SK-N-MC (cell line): Measurements from ENCODE around the gene CREB5.

Experiments used
- DNase-seq: peaks from one replicate; pipeline ENCODE4 v3.0.0-alpha.2; 2011; ENCODE audit warnings: low read depth, low spot score
- H3K27ac ChIP-seq: fragments of 200-600 bp; sonication (generic); 2 replicates; pipeline ENCODE4 v1.5.1; 2016; ENCODE audit warnings: mixed run types
- H3K36me3 ChIP-seq: fragments of 200-600 bp; sonication (generic); 2 replicates; pipeline ENCODE4 v1.6.1; 2017; ENCODE audit warnings: antibody characterized with exemption, low read length, mixed read lengths; ENCODE audit not compliant: insufficient read depth
- H3K4me3 ChIP-seq: fragments of 200-600 bp; sonication (generic); 2 replicates; pipeline ENCODE4 v1.5.1; 2016
- H3K9ac ChIP-seq: fragments of 200-600 bp; sonication (generic); 2 replicates; pipeline ENCODE4 v1.8.0; 2017; ENCODE audit warnings: mixed run types, mixed read lengths; ENCODE audit not compliant: insufficient read length
- H3K9me3 ChIP-seq: fragments of 200-600 bp; sonication (generic); 2 replicates; pipeline ENCODE4 v1.6.1; 2017; ENCODE audit warnings: low read depth, mild to moderate bottlenecking, antibody characterized with exemption, low read length, moderate library complexity, mixed read lengths
- EZH2 ChIP-seq: fragments of 200-600 bp; sonication (generic); IDR thresholded peaks from one replicate; pipeline ENCODE4 v1.6.1; 2017; ENCODE audit warnings: antibody characterized with exemption
- FOXP2 ChIP-seq: optimal IDR thresholded peaks from 2 replicates; pipeline ENCODE3; 2011; ENCODE audit warnings: mild to moderate bottlenecking, moderate library complexity; ENCODE audit not compliant: insufficient read depth; ENCODE audit errors: extremely low read length, control extremely low read depth
- POLR2AphosphoS5 ChIP-seq: IDR thresholded peaks from 2 replicates; pipeline ENCODE4 v1.6.1; 2012; ENCODE audit warnings: mild to moderate bottlenecking, low read depth, low read length, borderline replicate concordance

The CREB5 gene

GRCh38 chr7:28708033-28708951 is 296.0 kb downstream of the CREB5 start:
- peak overlapping the region; percentile 82 for H3K4me3 ChIP-seq
- H3K9me3 ChIP-seq = no peaks in the 10 kb centered on the region
- peak overlapping the region; percentile 73 for H3K27ac ChIP-seq
- peak overlapping the region; percentile 24 for H3K9ac ChIP-seq
- DNase-seq = peak; percentile 34
- no peak for TF ChIP-seq POLR2AphosphoS5
- TF ChIP-seq EZH2 = no peak
- no peak for TF ChIP-seq FOXP2
- H3K36me3 ChIP-seq = no peaks in the 10 kb centered on the region

GRCh38 chr7:28709748-28710147 is 297.4 kb downstream of the CREB5 start:
- H3K27ac ChIP-seq = no peak overlapping the region
- H3K36me3 ChIP-seq = no peaks in the 10 kb centered on the region
- no peak overlapping the region for H3K9ac ChIP-seq
- DNase-seq = no peak
- H3K9me3 ChIP-seq = no peaks in the 10 kb centered on the region
- no peak overlapping the region for H3K4me3 ChIP-seq
- TF ChIP-seq EZH2 = no peak
- TF ChIP-seq FOXP2 = no peak
- TF ChIP-seq POLR2AphosphoS5 = no peak

GRCh38 chr7:28711114-28711513 is 298.8 kb downstream of the CREB5 start:
- Histone ChIP-seq H3K36me3 (no peaks in the 10 kb centered on the region), H3K9me3 (no peaks in the 10 kb centered on the region), H3K27ac (no peak overlapping the region), H3K9ac (no peak overlapping the region), H3K4me3 (no peak overlapping the region)
- DNase-seq = no peak
- TF ChIP-seq FOXP2 (no peak), EZH2 (no peak), POLR2AphosphoS5 (no peak)

GRCh38 chr7:28714459-28715120 is 302.3 kb downstream of the CREB5 start:
- TF ChIP-seq POLR2AphosphoS5 (no peak), EZH2 (no peak), FOXP2 (no peak)
- H3K36me3 ChIP-seq = no peaks in the 10 kb centered on the region
- DNase-seq = no peak
- H3K27ac ChIP-seq = no peak overlapping the region
- no peaks in the 10 kb centered on the region for H3K9me3 ChIP-seq
- H3K9ac ChIP-seq = no peak overlapping the region
- H3K4me3 ChIP-seq = no peak overlapping the region

- Histone ChIP-seq H3K9me3 (no peaks in the 10 kb centered on the region), H3K9ac (no peak overlapping the region), H3K27ac (no peak overlapping the region), H3K4me3 (no peak overlapping the region), H3K36me3 (no peaks in the 10 kb centered on the region)
- no peak for DNase-seq
- TF ChIP-seq EZH2 (no peak), FOXP2 (no peak), POLR2AphosphoS5 (no peak)
Measured at GRCh38 chr7:28717445-28718054, 305.2 kb downstream of the CREB5 start.

- no peak overlapping the region for H3K27ac ChIP-seq
Measured at GRCh38 chr7:28718055-28718481, 305.8 kb downstream of the CREB5 start.

GRCh38 chr7:28718545-28718944 is 306.2 kb downstream of the CREB5 start:
- no peak overlapping the region for H3K27ac ChIP-seq
- DNase-seq = no peak
- H3K4me3 ChIP-seq = no peak overlapping the region
- no peak overlapping the region for H3K9ac ChIP-seq
- H3K9me3 ChIP-seq = no peaks in the 10 kb centered on the region
- no peaks in the 10 kb centered on the region for H3K36me3 ChIP-seq
- TF ChIP-seq POLR2AphosphoS5 = no peak

More at GRCh38 chr7:28718055-28718481, 305.8 kb downstream of the CREB5 start:
- TF ChIP-seq POLR2AphosphoS5 (no peak), EZH2 (no peak), FOXP2 (no peak)
- Histone ChIP-seq H3K36me3 (no peaks in the 10 kb centered on the region), H3K9me3 (no peaks in the 10 kb centered on the region), H3K9ac (no peak overlapping the region), H3K4me3 (no peak overlapping the region)
- DNase-seq = no peak

GRCh38 chr7:28722684-28723083 is 310.4 kb downstream of the CREB5 start:
- Histone ChIP-seq H3K9me3 (no peaks in the 10 kb centered on the region), H3K27ac (no peak overlapping the region), H3K9ac (no peak overlapping the region), H3K36me3 (no peaks in the 10 kb centered on the region), H3K4me3 (no peak overlapping the region)
- no peak for DNase-seq
- TF ChIP-seq EZH2 = no peak
- no peak for TF ChIP-seq FOXP2
- TF ChIP-seq POLR2AphosphoS5 = no peak
